MCF 10A (cell line): ENCODE data around the gene PDHX. TPM values are rescaled to one million over a fixed set of nuclear protein-coding genes. Genes with fewer than 3 reads are reported as not detected.
A peak's percentile ranks its signal among the peaks of the same experiment; 100 is the strongest.

Experiments
- BruUV-seq: library from RNA; stranded (reverse); fragments of 400-500 nt; replicated peaks from 2 replicates; lab custom pipeline; 2021; lab: Mats Ljungman, UMichigan
- CTCF ChIA-PET: fragments of 300-600 bp; sonication (Branson Sonifier 250); formaldehyde crosslinking; extraction: SDS; loops from one replicate; lab custom pipeline; 2021; ENCODE audit warnings: antibody characterized with exemption, inconsistent platforms; lab: Yijun Ruan, JAX
- POLR2A ChIA-PET: fragments of 300-600, 350-650 bp; sonication (Branson Sonifier 250); formaldehyde crosslinking; extraction: SDS; loops from one replicate; lab custom pipeline; 2020; ENCODE audit warnings: antibody characterized with exemption, inconsistent platforms; lab: Yijun Ruan, JAX
- DNase-seq: peaks from one replicate; pipeline ENCODE4 v3.0.0-alpha.2; 2018; ENCODE audit not compliant: unreplicated experiment
- H3K27ac Mint-ChIP-seq: one replicate; pipeline ENCODE4 v1.8.0; 2022; ENCODE audit warnings: mild to moderate bottlenecking, low read depth, mixed read lengths; ENCODE audit not compliant: unreplicated experiment
- H3K27me3 Mint-ChIP-seq: one replicate; pipeline ENCODE4 v1.8.0; 2022; ENCODE audit warnings: mixed read lengths; ENCODE audit not compliant: insufficient read depth, unreplicated experiment
- H3K36me3 Mint-ChIP-seq: one replicate; pipeline ENCODE4 v1.8.0; 2022; ENCODE audit warnings: mild to moderate bottlenecking, moderate library complexity, mixed read lengths; ENCODE audit not compliant: insufficient read depth, unreplicated experiment
- H3K4me1 Mint-ChIP-seq: one replicate; pipeline ENCODE4 v1.8.0; 2022; ENCODE audit warnings: mixed read lengths; ENCODE audit not compliant: insufficient read depth, unreplicated experiment
- H3K4me3 Mint-ChIP-seq: one replicate; pipeline ENCODE4 v1.8.0; 2022; ENCODE audit warnings: mild to moderate bottlenecking, moderate library complexity, mixed read lengths; ENCODE audit not compliant: unreplicated experiment
- H3K9me3 Mint-ChIP-seq: one replicate; pipeline ENCODE4 v1.8.0; 2022; ENCODE audit warnings: mixed read lengths; ENCODE audit not compliant: unreplicated experiment
- intact Hi-C: fragments of 100-400 bp; cut with micrococcal nuclease; formaldehyde crosslinking; loops from 2 replicates; pipeline ENCODE4 v1.14.1; 2022
- total RNA-seq: library from RNA; stranded (reverse); gene quantifications from 2 replicates; pipeline ENCODE4 v1.2.3, GENCODE V29; 2022
- TF ChIP-seq, protein P1 (sequence below): fragments of 200-600 bp; IDR thresholded peaks from one replicate; pipeline ENCODE4 v1.8.0; 2022; ENCODE audit warnings: antibody characterized with exemption, mild to moderate bottlenecking; ENCODE audit not compliant: unreplicated experiment

PDHX gene
- total RNA-seq, 1 experiment from 2014 or later = 35.9 TPM

DNA sequence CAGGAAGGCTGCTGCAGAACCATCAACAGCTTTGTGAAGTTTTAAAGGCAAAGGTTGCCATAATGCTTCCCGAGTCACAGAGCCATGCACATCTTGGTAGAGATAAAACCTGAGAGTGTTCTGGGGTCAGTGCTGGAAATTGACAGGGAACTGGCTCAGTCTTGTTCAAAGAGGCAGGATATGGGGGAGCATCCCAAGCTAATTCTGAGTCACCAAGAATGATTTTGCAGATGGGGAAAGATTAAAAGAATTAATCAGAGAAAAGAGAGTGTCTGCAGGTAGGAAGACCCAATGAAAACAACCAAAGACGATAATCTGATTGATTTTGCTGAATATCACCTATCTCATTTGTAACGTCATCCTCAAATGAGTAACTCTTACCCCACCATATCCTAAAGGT is 122.7 kb downstream of the PDHX start:
- TF ChIP-seq, protein P1, sequence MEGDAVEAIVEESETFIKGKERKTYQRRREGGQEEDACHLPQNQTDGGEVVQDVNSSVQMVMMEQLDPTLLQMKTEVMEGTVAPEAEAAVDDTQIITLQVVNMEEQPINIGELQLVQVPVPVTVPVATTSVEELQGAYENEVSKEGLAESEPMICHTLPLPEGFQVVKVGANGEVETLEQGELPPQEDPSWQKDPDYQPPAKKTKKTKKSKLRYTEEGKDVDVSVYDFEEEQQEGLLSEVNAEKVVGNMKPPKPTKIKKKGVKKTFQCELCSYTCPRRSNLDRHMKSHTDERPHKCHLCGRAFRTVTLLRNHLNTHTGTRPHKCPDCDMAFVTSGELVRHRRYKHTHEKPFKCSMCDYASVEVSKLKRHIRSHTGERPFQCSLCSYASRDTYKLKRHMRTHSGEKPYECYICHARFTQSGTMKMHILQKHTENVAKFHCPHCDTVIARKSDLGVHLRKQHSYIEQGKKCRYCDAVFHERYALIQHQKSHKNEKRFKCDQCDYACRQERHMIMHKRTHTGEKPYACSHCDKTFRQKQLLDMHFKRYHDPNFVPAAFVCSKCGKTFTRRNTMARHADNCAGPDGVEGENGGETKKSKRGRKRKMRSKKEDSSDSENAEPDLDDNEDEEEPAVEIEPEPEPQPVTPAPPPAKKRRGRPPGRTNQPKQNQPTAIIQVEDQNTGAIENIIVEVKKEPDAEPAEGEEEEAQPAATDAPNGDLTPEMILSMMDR = no peak
- no peaks in the 10 kb centered on the region for H3K36me3 Mint-ChIP-seq
- ChIA-PET POLR2A (interaction anchor here (0.9 to 1.5 kb wide), 4 partner anchors 9 to 123 kb away, joined by 3 to 5 read pairs (median 4); partner anchors contain the start of genes APIP and PDHX), CTCF (interaction anchor here (0.6 kb wide), 2 partner anchors 10 to 19 kb away, joined by 3 read pairs; no protein-coding TSS in a partner anchor)
- H3K4me3 Mint-ChIP-seq = no peak overlapping the region
- H3K4me1 Mint-ChIP-seq = peaks cover 33% of the 10 kb centered on the region
- no TSS peak for BruUV-seq
- no peak overlapping the region for H3K27ac Mint-ChIP-seq
- H3K9me3 Mint-ChIP-seq = no peaks in the 10 kb centered on the region
- intact Hi-C loops = no loop called here
- H3K27me3 Mint-ChIP-seq = no peaks in the 10 kb centered on the region
- no peak for DNase-seq

DNA sequence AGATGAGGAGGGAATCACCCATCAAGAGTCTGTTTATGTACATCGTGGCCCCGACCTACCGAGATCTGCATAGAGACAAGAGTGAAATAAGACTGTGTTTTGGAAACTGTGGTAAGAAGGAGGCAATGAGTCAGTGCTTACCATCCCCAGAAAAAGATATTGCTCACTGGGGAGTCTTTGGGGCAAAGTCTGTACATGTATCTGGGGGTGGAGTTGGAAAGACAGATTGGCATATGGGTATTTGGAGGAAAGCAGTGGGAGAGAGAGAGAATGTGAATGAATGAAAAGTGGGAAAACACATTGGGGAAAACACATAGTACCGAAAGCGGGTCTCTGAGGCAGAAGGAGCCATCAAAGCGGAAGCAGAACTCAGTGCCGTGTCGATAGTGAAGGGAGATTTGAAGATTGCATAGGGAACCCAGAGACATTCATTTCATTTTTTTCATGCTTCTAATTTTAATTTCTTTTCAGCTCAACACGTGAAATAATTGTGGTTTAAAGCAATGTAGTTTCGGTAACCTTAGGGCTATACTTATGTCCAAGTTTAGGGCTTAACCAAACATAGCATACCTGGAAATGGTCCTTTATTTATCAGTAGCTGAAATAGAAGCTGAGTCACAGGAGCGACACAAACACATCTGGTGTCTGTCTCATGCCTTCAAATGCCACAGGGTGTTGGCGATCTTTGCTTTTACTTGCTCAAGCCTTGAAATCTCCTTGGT is 124.0 kb downstream of the PDHX start:
- intact Hi-C loops = loop anchor here (2.0 kb wide), 2 partner anchors 42 to 104 kb away; no protein-coding TSS in a partner anchor
- no peaks in the 10 kb centered on the region for H3K36me3 Mint-ChIP-seq
- H3K27me3 Mint-ChIP-seq = no peaks in the 10 kb centered on the region
- POLR2A ChIA-PET = interaction anchor here (0.7 to 4.6 kb wide), 24 partner anchors 10 to 327 kb away, joined by 3 to 41 read pairs (median 4); partner anchors contain the start of gene CD44
- no peaks in the 10 kb centered on the region for H3K9me3 Mint-ChIP-seq
- TF ChIP-seq, protein P1 = no peak
- peak overlapping the region; percentile 69 for H3K4me3 Mint-ChIP-seq
- BruUV-seq = TSS peak; percentile 99
- peak; percentile 92 for DNase-seq
- CTCF ChIA-PET = interaction anchor here (0.6 to 2.3 kb wide), 9 partner anchors 10 to 352 kb away, joined by 3 to 7 read pairs (median 3); no protein-coding TSS in a partner anchor
- peaks cover 29% of the 10 kb centered on the region for H3K4me1 Mint-ChIP-seq
- H3K27ac Mint-ChIP-seq = peak overlapping the region; percentile 86

DNA sequence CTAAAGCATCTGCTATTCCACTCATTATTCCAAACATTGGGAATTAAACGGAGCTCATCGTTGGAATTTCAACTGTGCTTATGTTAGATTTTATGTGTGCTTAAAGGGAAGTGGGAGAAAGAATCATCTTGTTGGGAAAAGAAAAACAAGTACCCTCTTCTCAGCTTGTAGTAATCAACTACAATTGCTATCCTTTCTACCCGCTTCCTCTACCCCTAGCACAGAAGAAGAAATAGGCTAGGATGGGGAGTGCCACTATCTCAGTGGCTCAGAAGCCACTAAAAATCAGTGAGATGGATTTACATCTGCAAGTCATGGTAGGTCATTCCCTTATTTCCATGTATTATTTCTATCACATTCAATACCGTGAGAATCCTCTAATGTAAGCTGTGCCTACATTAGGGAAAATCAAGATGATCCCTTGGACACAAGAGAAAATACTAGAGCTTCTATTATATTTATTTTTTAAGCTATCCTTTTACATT is 124.7 kb downstream of the PDHX start:
- Mint-ChIP-seq H3K4me1 (peaks cover 24% of the 10 kb centered on the region), H3K9me3 (no peaks in the 10 kb centered on the region), H3K27ac (peak overlapping the region; percentile 86), H3K27me3 (no peaks in the 10 kb centered on the region), H3K4me3 (peak overlapping the region; percentile 69), H3K36me3 (no peaks in the 10 kb centered on the region)
- no TSS peak for BruUV-seq
- intact Hi-C loops = loop anchor here (2.0 kb wide), 2 partner anchors 42 to 104 kb away; no protein-coding TSS in a partner anchor
- POLR2A ChIA-PET = interaction anchor here (0.7 to 4.6 kb wide), 24 partner anchors 10 to 327 kb away, joined by 3 to 41 read pairs (median 4); partner anchors contain the start of gene CD44
- TF ChIP-seq, protein P1 = no peak
- CTCF ChIA-PET = interaction anchor here (0.6 to 2.3 kb wide), 11 partner anchors 10 to 351 kb away, joined by 3 to 7 read pairs (median 3); no protein-coding TSS in a partner anchor
- DNase-seq = no peak

DNA sequence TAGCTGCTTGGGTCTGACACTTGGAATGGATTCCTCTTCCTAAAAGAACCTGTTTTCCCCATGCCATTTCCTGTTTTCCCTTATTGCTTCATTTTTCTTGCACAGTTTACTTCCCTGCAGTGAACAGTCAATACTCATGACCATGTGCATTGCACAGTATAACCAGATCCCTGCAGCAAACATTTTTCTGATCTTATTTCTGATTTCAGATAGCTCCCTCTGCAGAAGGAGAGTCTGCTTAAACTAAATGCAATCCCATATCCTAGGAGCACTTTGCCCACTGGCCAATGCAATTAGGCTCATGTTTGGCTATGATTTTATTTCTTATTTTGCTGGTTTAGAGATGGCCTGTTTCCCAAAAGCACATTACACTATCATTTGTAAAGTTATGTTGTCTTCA is 125.8 kb downstream of the PDHX start:
- no peak for DNase-seq
- Mint-ChIP-seq H3K4me1 (peaks cover 24% of the 10 kb centered on the region), H3K9me3 (no peaks in the 10 kb centered on the region), H3K4me3 (no peak overlapping the region), H3K27ac (no peak overlapping the region), H3K36me3 (no peaks in the 10 kb centered on the region), H3K27me3 (no peaks in the 10 kb centered on the region)
- intact Hi-C loops = no loop called here
- ChIA-PET POLR2A (interaction anchor here (1.8 to 4.6 kb wide), 4 partner anchors 9 to 33 kb away, joined by 4 to 41 read pairs (median 12); no protein-coding TSS in a partner anchor), CTCF (interaction anchor here (0.8 to 2.3 kb wide), 4 partner anchors 11 to 147 kb away, joined by 3 to 6 read pairs (median 3); no protein-coding TSS in a partner anchor)
- BruUV-seq = no TSS peak
- TF ChIP-seq, protein P1 = no peak
